Measurements from ENCODE around the gene FOXA1. TPM values are rescaled to one million over a fixed set of nuclear protein-coding genes. Genes with fewer than 3 reads are reported as not detected.

The FOXA1 gene
- total RNA-seq, 1 experiment from 2014 or later = 131 TPM

GRCh38 chr14:37551119-37551518 lies 43.9 kb downstream of the FOXA1 start:
- Mint-ChIP-seq H3K4me3 (ENCODE audit: low read depth, unreplicated experiment) (no peak overlapping the region), H3K36me3 (ENCODE audit: insufficient read depth, unreplicated experiment) (peaks cover 12% of the 10 kb centered on the region), H3K9me3 (ENCODE audit: low read depth, unreplicated experiment) (no peaks in the 10 kb centered on the region), H3K4me1 (ENCODE audit: low read depth, unreplicated experiment) (peaks cover 11% of the 10 kb centered on the region), H3K27ac (ENCODE audit: unreplicated experiment) (no peak overlapping the region), H3K27me3 (ENCODE audit: unreplicated experiment) (no peaks in the 10 kb centered on the region)
- BruUV-seq (replicated peaks) = no TSS peak
- intact Hi-C loops (cut with micrococcal nuclease; ENCODE audit: unreplicated experiment) = no loop called here
- CTCF ChIA-PET = no interaction called here
- no peak for DNase-seq
- no peak for TF ChIP-seq CTCF (IDR thresholded peaks at IDR 0.05; ENCODE audit: unreplicated experiment)

GRCh38 chr14:37550511-37550910 lies 44.5 kb downstream of the FOXA1 start:
- peaks cover 17% of the 10 kb centered on the region for H3K4me1 Mint-ChIP-seq (ENCODE audit: low read depth, unreplicated experiment)
- intact Hi-C loops (cut with micrococcal nuclease; ENCODE audit: unreplicated experiment) = no loop called here
- H3K27me3 Mint-ChIP-seq (ENCODE audit: unreplicated experiment) = no peaks in the 10 kb centered on the region
- no peak overlapping the region for H3K4me3 Mint-ChIP-seq (ENCODE audit: low read depth, unreplicated experiment)
- H3K36me3 Mint-ChIP-seq (ENCODE audit: insufficient read depth, unreplicated experiment) = peaks cover 6% of the 10 kb centered on the region
- no peak for DNase-seq
- CTCF ChIA-PET = no interaction called here
- no TSS peak for BruUV-seq (replicated peaks)
- H3K27ac Mint-ChIP-seq (ENCODE audit: unreplicated experiment) = no peak overlapping the region
- no peak for TF ChIP-seq CTCF (IDR thresholded peaks at IDR 0.05; ENCODE audit: unreplicated experiment)
- H3K9me3 Mint-ChIP-seq (ENCODE audit: low read depth, unreplicated experiment) = no peaks in the 10 kb centered on the region

- no peak for TF ChIP-seq CTCF (IDR thresholded peaks at IDR 0.05; ENCODE audit: unreplicated experiment)
- CTCF ChIA-PET = interaction anchor here (0.7 kb wide), 1 partner anchor 12 kb away, joined by 3 read pairs; no protein-coding TSS in a partner anchor
- H3K9me3 Mint-ChIP-seq (ENCODE audit: low read depth, unreplicated experiment) = no peaks in the 10 kb centered on the region
- H3K27me3 Mint-ChIP-seq (ENCODE audit: unreplicated experiment) = no peaks in the 10 kb centered on the region
- H3K36me3 Mint-ChIP-seq (ENCODE audit: insufficient read depth, unreplicated experiment) = peaks cover 5% of the 10 kb centered on the region
- peaks cover 26% of the 10 kb centered on the region for H3K4me1 Mint-ChIP-seq (ENCODE audit: low read depth, unreplicated experiment)
- intact Hi-C loops (cut with micrococcal nuclease; ENCODE audit: unreplicated experiment) = loop anchor here (2.0 to 5.0 kb wide), 5 partner anchors 16 to 300 kb away; no protein-coding TSS in a partner anchor
- no TSS peak for BruUV-seq (replicated peaks)
- H3K4me3 Mint-ChIP-seq (ENCODE audit: low read depth, unreplicated experiment) = peak overlapping the region; percentile 61
- H3K27ac Mint-ChIP-seq (ENCODE audit: unreplicated experiment) = peak overlapping the region; percentile 85
- DNase-seq = peak; percentile 30
Observed at GRCh38 chr14:37546621-37547447, 48.2 kb downstream of the FOXA1 start.

- H3K4me1 Mint-ChIP-seq (ENCODE audit: low read depth, unreplicated experiment) = peaks cover 26% of the 10 kb centered on the region
- H3K27me3 Mint-ChIP-seq (ENCODE audit: unreplicated experiment) = no peaks in the 10 kb centered on the region
- peaks cover 5% of the 10 kb centered on the region for H3K36me3 Mint-ChIP-seq (ENCODE audit: insufficient read depth, unreplicated experiment)
- CTCF ChIA-PET = no interaction called here
- TF ChIP-seq CTCF (IDR thresholded peaks at IDR 0.05; ENCODE audit: unreplicated experiment) = peak; percentile 33
- no TSS peak for BruUV-seq (replicated peaks)
- intact Hi-C loops (cut with micrococcal nuclease; ENCODE audit: unreplicated experiment) = loop anchor here (5.0 kb wide), 3 partner anchors 37 to 298 kb away; no protein-coding TSS in a partner anchor
- DNase-seq = no peak
- H3K27ac Mint-ChIP-seq (ENCODE audit: unreplicated experiment) = no peak overlapping the region
- no peaks in the 10 kb centered on the region for H3K9me3 Mint-ChIP-seq (ENCODE audit: low read depth, unreplicated experiment)
- H3K4me3 Mint-ChIP-seq (ENCODE audit: low read depth, unreplicated experiment) = no peak overlapping the region
Observed at GRCh38 chr14:37545174-37545573, 49.9 kb downstream of the FOXA1 start.

Measured in Calu3 (cell line).